Naive thymus-derived CD4-positive, alpha-beta T cell (primary cell): ENCODE measurements around the gene UBE2G1. TPM values are rescaled to one million over a fixed set of nuclear protein-coding genes. Genes with fewer than 3 reads are reported as not detected.

Source experiments
- ATAC-seq: fragments of 150-1000 bp; cut with Tn5 transposase; 2 replicates; pipeline ENCODE4 v1.10.0; 2021; ENCODE audit warnings: mild to moderate bottlenecking, moderate library complexity
- CTCF ChIA-PET: fragments of 350-600 bp; sonication (Branson Sonifier 250); formaldehyde crosslinking; loops from one replicate; lab custom pipeline; 2021; ENCODE audit warnings: antibody characterized with exemption; lab: Charles Lee
- POLR2A ChIA-PET: fragments of 350-600 bp; sonication (Branson Sonifier 250); formaldehyde crosslinking; loops from one replicate; lab custom pipeline; 2021; ENCODE audit warnings: antibody characterized with exemption, inconsistent platforms; lab: Charles Lee
- DNase-seq, 9 donors: peaks; one replicate each; pipeline versions ENCODE4 v3.0.0 to v3.0.0-alpha.2; 2020 to 2022; ENCODE audit warnings: mixed read lengths in 1 of 9
- H3K27ac ChIP-seq: one replicate; pipeline ENCODE4 v1.7.0; 2013; ENCODE audit warnings: mild to moderate bottlenecking, low read depth, low read length, moderate library complexity
- H3K27me3 ChIP-seq, 2 donors: one replicate each; pipeline ENCODE4 v1.7.0; 2013; ENCODE audit warnings: low read length in 2 of 2, mild to moderate bottlenecking in 2 of 2, moderate library complexity in 2 of 2; ENCODE audit not compliant: control insufficient read depth in 2 of 2, insufficient read depth in 2 of 2
- H3K36me3 ChIP-seq, 3 experiments: 1 replicate in 2 of 3; 2 replicates in 1 of 3; pipeline ENCODE4 v1.7.0; 2013; ENCODE audit warnings: low read length in 3 of 3, mild to moderate bottlenecking in 3 of 3, moderate library complexity in 1 of 3; ENCODE audit not compliant: insufficient read depth in 3 of 3, control insufficient read depth in 2 of 3
- H3K4me1 ChIP-seq, 2 donors: one replicate each; pipeline ENCODE4 v1.7.0; 2013; ENCODE audit warnings: low read length in 2 of 2, mild to moderate bottlenecking in 2 of 2, moderate library complexity in 1 of 2; ENCODE audit not compliant: control insufficient read depth in 2 of 2, insufficient read depth in 2 of 2
- H3K4me3 ChIP-seq: 2 replicates; pipeline ENCODE4 v1.7.0; 2013; ENCODE audit warnings: mild to moderate bottlenecking, low read length
- H3K9me3 ChIP-seq, 3 experiments: 1 replicate in 2 of 3; 2 replicates in 1 of 3; pipeline ENCODE4 v1.7.0; 2013; ENCODE audit warnings: low read length in 3 of 3; ENCODE audit not compliant: control insufficient read depth in 2 of 3
- H3K27ac Mint-ChIP-seq, 9 donors: one replicate each; pipeline ENCODE4 v1.8.0; 2020 to 2022; ENCODE audit warnings: mixed read lengths in 9 of 9, mild to moderate bottlenecking in 8 of 9, moderate library complexity in 5 of 9, inconsistent platforms in 2 of 9
- H3K27me3 Mint-ChIP-seq, 5 donors: one replicate each; pipeline ENCODE4 v1.8.0; 2021 to 2022; ENCODE audit warnings: mixed read lengths in 5 of 5, mild to moderate bottlenecking in 1 of 5
- H3K36me3 Mint-ChIP-seq, 5 donors: one replicate each; pipeline ENCODE4 v1.8.0; 2020 to 2022; ENCODE audit warnings: mixed read lengths in 5 of 5, mild to moderate bottlenecking in 3 of 5, inconsistent platforms in 1 of 5
- H3K4me1 Mint-ChIP-seq, 7 donors: one replicate each; pipeline ENCODE4 v1.8.0; 2020 to 2022; ENCODE audit warnings: mixed read lengths in 7 of 7, mild to moderate bottlenecking in 3 of 7, inconsistent platforms in 1 of 7
- H3K4me3 Mint-ChIP-seq, 10 donors: one replicate each; pipeline ENCODE4 v1.8.0; 2020 to 2022; ENCODE audit warnings: mild to moderate bottlenecking in 10 of 10, mixed read lengths in 10 of 10, moderate library complexity in 6 of 10, inconsistent platforms in 2 of 10
- H3K9me3 Mint-ChIP-seq, 11 donors: one replicate each; pipeline ENCODE4 v1.8.0; 2020 to 2022; ENCODE audit warnings: mixed read lengths in 11 of 11, mild to moderate bottlenecking in 4 of 11, inconsistent platforms in 1 of 11, moderate library complexity in 1 of 11
- intact Hi-C, 2 donors: fragments of 100-400 bp; cut with micrococcal nuclease; formaldehyde crosslinking; loops; one replicate each; pipeline ENCODE4 v1.15.1; 2023
- polyA plus RNA-seq, 2 donors: library from polyadenylated mRNA; unstranded; fragments of 300-500 nt; fragmentation: Illumina TruSeq; gene quantifications; one replicate each; pipeline ENCODE4 v1.2.3, GENCODE V29; 2021
- total RNA-seq, 6 experiments: library from RNA in 5 of 6; stranded (reverse) in 5 of 6; gene quantifications; 1 replicate in 5 of 6; 2 replicates in 1 of 6; pipeline ENCODE4 v1.2.3 and lab custom pipeline; 2021 to 2026

UBE2G1 gene
- total and polyA plus RNA-seq, 7 experiments from 2014 or later = 50.1 to 68.9 (median 56.6) TPM

DNA sequence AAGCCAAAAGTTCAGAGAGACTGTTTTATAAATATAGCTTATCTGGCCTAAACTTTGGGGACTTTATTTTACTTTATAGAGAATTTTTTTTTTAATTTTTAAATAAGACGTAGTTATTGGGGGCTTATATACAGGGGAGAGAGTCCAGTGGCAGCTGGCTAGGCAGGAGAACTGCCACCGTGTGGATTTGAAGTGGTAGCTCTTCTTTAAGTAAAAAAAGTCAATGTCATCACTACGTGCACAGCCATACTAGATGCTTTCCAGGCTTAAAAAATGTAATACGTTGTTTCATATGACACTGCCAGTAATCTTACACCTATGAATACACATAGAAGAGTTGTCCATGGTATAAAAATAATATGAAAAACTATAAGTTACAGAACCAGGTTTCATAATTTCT is 70.8 kb downstream of the UBE2G1 start:
- ChIA-PET CTCF (no interaction called here), POLR2A (interaction anchor here (0.6 kb wide), 1 partner anchor 545 kb away, joined by 3 read pairs; no protein-coding TSS in a partner anchor)
- H3K9me3 Mint-ChIP-seq = no peaks in the 10 kb centered on the region
- Histone ChIP-seq H3K9me3 (no peaks in the 10 kb centered on the region), H3K27ac (no peak overlapping the region), H3K4me1 (no peaks in the 10 kb centered on the region), H3K4me3 (no peak overlapping the region), H3K36me3 (peaks cover 0 to 20% (median 0%) of the 10 kb centered on the region in 3 experiments), H3K27me3 (no peaks in the 10 kb centered on the region)
- H3K4me3 Mint-ChIP-seq = no peak overlapping the region
- ATAC-seq (no peak), DNase-seq (no peak)
- intact Hi-C loops = loop anchor here in 1 of 2 donors (2.0 kb wide), 1 partner anchor 15 kb away; no protein-coding TSS in a partner anchor
- H3K27me3 Mint-ChIP-seq = no peaks in the 10 kb centered on the region
- H3K36me3 Mint-ChIP-seq = peaks cover 0 to 24% (median 7%) of the 10 kb centered on the region in 5 donors
- H3K27ac Mint-ChIP-seq = peak overlapping the region in 1 of 9 donors; percentile 10
- H3K4me1 Mint-ChIP-seq = peaks cover 8 to 39% (median 15%) of the 10 kb centered on the region in 7 donors

- peaks cover 0 to 28% (median 0%) of the 10 kb centered on the region in 3 experiments for H3K36me3 ChIP-seq
- POLR2A ChIA-PET = no interaction called here
- peaks cover 0 to 28% (median 7%) of the 10 kb centered on the region in 5 donors for H3K36me3 Mint-ChIP-seq
Measured at GRCh38 chr17:4293572-4293971, 72.9 kb downstream of the UBE2G1 start.

DNA sequence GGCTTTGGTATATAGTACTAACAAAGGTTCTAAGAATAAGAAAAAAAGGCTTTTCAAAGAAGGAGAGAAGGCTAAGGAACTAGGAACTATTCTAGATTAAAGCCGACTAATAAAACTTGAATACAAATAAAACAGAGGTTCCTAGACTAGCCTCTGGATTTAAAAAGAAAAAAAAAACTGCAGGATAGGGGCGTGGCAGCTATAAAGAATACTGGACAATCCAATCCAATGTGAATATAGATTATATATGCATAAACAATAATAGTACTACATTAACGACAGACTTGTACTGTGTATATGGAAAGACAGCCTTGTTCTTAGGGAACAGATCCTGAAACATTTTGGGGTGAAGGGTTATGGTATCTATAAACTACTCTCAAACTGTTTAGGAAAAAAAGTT is 78.8 kb downstream of the UBE2G1 start:
- Histone ChIP-seq H3K9me3 (no peaks in the 10 kb centered on the region), H3K4me1 (no peaks in the 10 kb centered on the region), H3K4me3 (no peak overlapping the region), H3K27me3 (no peaks in the 10 kb centered on the region), H3K27ac (no peak overlapping the region), H3K36me3 (peaks cover 0 to 25% (median 0%) of the 10 kb centered on the region in 3 experiments)
- no peak overlapping the region for H3K4me3 Mint-ChIP-seq
- H3K27ac Mint-ChIP-seq = peak overlapping the region in 3 of 9 donors; percentile 11 to 65 (median 53)
- ATAC-seq (no peak), DNase-seq (no peak)
- H3K27me3 Mint-ChIP-seq = no peaks in the 10 kb centered on the region
- peaks cover 3 to 27% (median 7%) of the 10 kb centered on the region in 5 donors for H3K36me3 Mint-ChIP-seq
- POLR2A ChIA-PET = no interaction called here
- no peaks in the 10 kb centered on the region for H3K9me3 Mint-ChIP-seq
- H3K4me1 Mint-ChIP-seq = peaks cover 0 to 12% (median 5%) of the 10 kb centered on the region in 7 donors
- CTCF ChIA-PET = no interaction called here
- intact Hi-C loops = no loop called here

More at GRCh38 chr17:4293572-4293971, 72.9 kb downstream of the UBE2G1 start:
- DNase-seq = no peak
- Mint-ChIP-seq H3K4me3 (no peak overlapping the region), H3K4me1 (peaks cover 8 to 32% (median 15%) of the 10 kb centered on the region in 7 donors), H3K27me3 (no peaks in the 10 kb centered on the region), H3K27ac (peak overlapping the region in 4 of 9 donors; percentile 6 to 49 (median 30)), H3K9me3 (no peaks in the 10 kb centered on the region)
- H3K4me1 ChIP-seq = no peaks in the 10 kb centered on the region
- CTCF ChIA-PET = interaction anchor here (0.6 to 1.2 kb wide), 2 partner anchors 9 to 52 kb away, joined by 3 read pairs; no protein-coding TSS in a partner anchor
- no peak overlapping the region for H3K4me3 ChIP-seq
- no peak overlapping the region for H3K27ac ChIP-seq
- no peaks in the 10 kb centered on the region for H3K27me3 ChIP-seq
- intact Hi-C loops = no loop called here
- no peak for ATAC-seq
- H3K9me3 ChIP-seq = no peaks in the 10 kb centered on the region

DNA sequence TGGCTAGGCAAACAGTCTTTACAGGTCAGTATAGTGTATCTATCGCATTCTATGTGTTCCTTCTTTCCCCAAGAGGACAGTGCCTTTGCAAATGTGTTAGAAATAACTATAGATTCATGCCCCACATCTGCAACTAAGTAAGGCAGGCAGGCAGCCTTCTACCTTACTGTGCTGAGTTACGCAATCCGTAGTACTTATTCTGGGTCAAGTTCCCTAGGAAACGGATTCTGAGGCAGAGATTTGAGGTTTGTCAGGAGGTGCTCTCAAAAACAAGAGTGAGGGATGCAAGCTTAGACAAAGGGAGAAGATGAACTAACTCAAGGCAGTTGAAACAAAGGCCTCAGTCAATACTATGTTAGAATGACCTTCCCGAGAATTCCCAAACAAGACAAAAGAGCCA is 90.0 kb downstream of the UBE2G1 start:
- DNase-seq (no peak), ATAC-seq (no peak)
- POLR2A ChIA-PET = no interaction called here
- intact Hi-C loops = no loop called here
- Histone ChIP-seq H3K27me3 (no peaks in the 10 kb centered on the region), H3K4me3 (no peak overlapping the region), H3K9me3 (no peaks in the 10 kb centered on the region), H3K4me1 (no peaks in the 10 kb centered on the region), H3K36me3 (peaks cover 0 to 41% (median 3%) of the 10 kb centered on the region in 3 experiments), H3K27ac (no peak overlapping the region)
- Mint-ChIP-seq H3K27ac (peak overlapping the region in 5 of 9 donors; percentile 0 to 65 (median 36)), H3K9me3 (no peaks in the 10 kb centered on the region), H3K27me3 (no peaks in the 10 kb centered on the region), H3K36me3 (peaks cover 6 to 20% (median 16%) of the 10 kb centered on the region in 5 donors), H3K4me3 (no peak overlapping the region), H3K4me1 (peaks cover 0 to 14% (median 4%) of the 10 kb centered on the region in 7 donors)
- CTCF ChIA-PET = no interaction called here

GRCh38 chr17:4272972-4273368 is 93.5 kb downstream of the UBE2G1 start:
- H3K27me3 Mint-ChIP-seq = no peaks in the 10 kb centered on the region
- H3K9me3 Mint-ChIP-seq = no peaks in the 10 kb centered on the region
- no peaks in the 10 kb centered on the region for H3K9me3 ChIP-seq
- intact Hi-C loops = no loop called here
- peaks cover 0 to 14% (median 4%) of the 10 kb centered on the region in 7 donors for H3K4me1 Mint-ChIP-seq
- no peak for ATAC-seq
- no peak overlapping the region for H3K4me3 ChIP-seq
- ChIA-PET POLR2A (interaction anchor here (0.7 kb wide), 1 partner anchor 54 kb away, joined by 4 read pairs; no protein-coding TSS in a partner anchor), CTCF (no interaction called here)
- H3K27me3 ChIP-seq = no peaks in the 10 kb centered on the region
- H3K4me3 Mint-ChIP-seq = no peak overlapping the region
- H3K36me3 Mint-ChIP-seq = peaks cover 4 to 12% (median 9%) of the 10 kb centered on the region in 5 donors
- H3K36me3 ChIP-seq = peaks cover 0 to 33% (median 0%) of the 10 kb centered on the region in 3 experiments
- no peaks in the 10 kb centered on the region for H3K4me1 ChIP-seq
- H3K27ac ChIP-seq = no peak overlapping the region
- peak overlapping the region in 3 of 9 donors; percentile 2 to 86 (median 4) for H3K27ac Mint-ChIP-seq
- no peak for DNase-seq

- H3K27me3 Mint-ChIP-seq = no peaks in the 10 kb centered on the region
- peaks cover 0 to 14% (median 4%) of the 10 kb centered on the region in 7 donors for H3K4me1 Mint-ChIP-seq
- Histone ChIP-seq H3K9me3 (no peaks in the 10 kb centered on the region), H3K36me3 (peaks cover 0 to 32% (median 0%) of the 10 kb centered on the region in 3 experiments), H3K27me3 (no peaks in the 10 kb centered on the region), H3K27ac (no peak overlapping the region), H3K4me1 (no peaks in the 10 kb centered on the region), H3K4me3 (no peak overlapping the region)
- no peak overlapping the region for H3K4me3 Mint-ChIP-seq
- H3K36me3 Mint-ChIP-seq = peaks cover 4 to 12% (median 10%) of the 10 kb centered on the region in 5 donors
- intact Hi-C loops = no loop called here
- no peak for ATAC-seq
- no peaks in the 10 kb centered on the region for H3K9me3 Mint-ChIP-seq
- no peak overlapping the region for H3K27ac Mint-ChIP-seq
- DNase-seq = no peak
- CTCF ChIA-PET = no interaction called here
- POLR2A ChIA-PET = interaction anchor here (0.7 kb wide), 1 partner anchor 53 kb away, joined by 4 read pairs; no protein-coding TSS in a partner anchor
Measured at GRCh38 chr17:4272213-4272971, 94.1 kb downstream of the UBE2G1 start.
